Measurements from ENCODE around the gene ZNF627. TPM values are rescaled to one million over a fixed set of nuclear protein-coding genes. Genes with fewer than 3 reads are reported as not detected.
"Not testable (repeated sequence)": the region's sequence is repeated elsewhere in the genome, so short reads cannot be mapped to it uniquely, and the experiment has no call there.

Gene ZNF627
- total RNA-seq, 1 experiment from 2014 or later, result 13.4 TPM

DNA sequence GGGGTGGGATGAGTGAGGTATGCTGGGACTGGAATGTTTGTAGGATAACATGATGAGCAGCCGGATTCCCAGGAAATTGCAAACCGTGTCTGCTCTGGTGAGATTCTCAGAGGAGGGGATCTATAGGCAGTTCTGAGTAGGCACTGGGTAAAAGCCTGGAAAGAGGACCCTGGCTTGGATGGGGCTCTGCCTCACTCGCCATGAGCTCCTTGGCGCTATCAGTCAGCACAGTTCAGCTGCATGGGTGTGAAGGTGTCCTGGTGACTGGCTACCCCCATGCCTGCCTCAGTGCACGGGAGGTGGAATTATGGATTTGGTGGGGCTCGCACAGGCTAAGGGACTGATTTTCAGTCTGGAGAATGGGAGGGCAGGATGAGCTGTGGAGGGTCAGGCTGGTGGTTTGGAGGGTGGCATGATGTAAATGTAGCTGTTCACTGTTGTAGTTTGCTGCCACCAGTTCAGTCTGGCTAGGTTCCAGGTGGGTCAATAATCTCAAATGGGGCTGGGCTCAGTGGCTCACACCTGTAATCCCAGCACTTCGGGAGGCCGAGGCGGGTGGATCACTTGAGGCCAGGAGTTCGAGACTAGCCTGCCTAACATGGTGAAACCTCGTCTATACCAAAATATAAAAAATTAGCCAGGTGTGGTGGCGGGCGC is 9.2 kb upstream of the ZNF627 start:
- no peaks in the 10 kb centered on the region for H3K9me3 ChIP-seq (replicated peaks)
- no peak for DNase-seq
- H3K27ac ChIP-seq, result no peak overlapping the region
- no peaks in the 10 kb centered on the region for H3K4me1 ChIP-seq
- H3K27me3 ChIP-seq, result no peaks in the 10 kb centered on the region
- no peak overlapping the region for H3K4me3 ChIP-seq
- H3K36me3 ChIP-seq, result no peaks in the 10 kb centered on the region

DNA sequence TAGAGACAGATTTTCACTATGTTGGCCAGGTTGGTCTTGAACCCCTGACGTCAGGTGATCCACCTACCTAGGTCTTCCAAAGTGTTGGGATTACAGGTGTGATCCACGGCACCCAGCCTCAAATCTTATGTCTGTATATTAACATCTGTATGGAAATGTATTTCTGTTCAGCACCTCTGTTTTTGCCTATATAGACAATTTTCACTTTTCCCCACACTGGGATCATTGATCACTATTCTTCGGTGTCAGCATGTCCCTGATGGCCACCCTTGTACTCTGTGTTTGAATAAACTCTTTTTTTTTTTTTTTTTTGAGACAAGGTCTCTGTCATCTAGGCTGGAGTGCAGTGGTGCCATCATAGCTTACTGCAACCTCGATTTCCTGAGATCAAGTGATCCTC is 3.2 kb upstream of the ZNF627 start:
- DNase-seq, result no peak
- Histone ChIP-seq H3K4me1 (peaks cover 2% of the 10 kb centered on the region; the same call in 1 of the 2 replicates), H3K9me3 (replicated peaks) (no peaks in the 10 kb centered on the region), H3K4me3 (no peak overlapping the region), H3K27ac (no peak overlapping the region), H3K27me3 (no peaks in the 10 kb centered on the region), H3K36me3 (0 out of 2 replicates have a peak, but pooled peaks cover 3% of the 10 kb centered on the region)

DNA sequence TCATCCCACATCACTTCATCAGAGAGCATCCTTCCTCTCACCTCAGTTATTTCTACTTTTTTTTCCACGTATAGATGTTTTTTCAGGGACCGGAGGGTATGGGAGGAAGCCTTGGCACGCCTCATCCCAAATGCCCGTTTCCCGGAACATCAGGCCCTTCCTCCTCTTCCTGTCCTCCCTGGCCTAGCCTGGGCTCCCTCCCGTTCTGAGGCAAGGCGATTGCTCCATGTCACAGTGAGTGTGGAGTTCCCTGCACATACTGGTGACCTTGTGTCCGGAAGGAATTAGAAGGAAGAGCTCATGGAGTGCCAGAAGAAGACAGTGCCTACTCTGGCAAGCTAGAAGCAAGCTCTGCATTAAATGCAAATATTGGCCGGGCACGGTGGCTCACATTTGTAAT is 1.1 kb upstream of the ZNF627 start:
- DNase-seq, result no peak
- Histone ChIP-seq H3K9me3 (replicated peaks) (no peaks in the 10 kb centered on the region), H3K4me3 (no peak overlapping the region), H3K4me1 (peaks cover 2% of the 10 kb centered on the region; the same call in 1 of the 2 replicates), H3K27ac (no peak overlapping the region), H3K36me3 (0 out of 2 replicates have a peak, but pooled peaks cover 8% of the 10 kb centered on the region), H3K27me3 (no peaks in the 10 kb centered on the region)

DNA sequence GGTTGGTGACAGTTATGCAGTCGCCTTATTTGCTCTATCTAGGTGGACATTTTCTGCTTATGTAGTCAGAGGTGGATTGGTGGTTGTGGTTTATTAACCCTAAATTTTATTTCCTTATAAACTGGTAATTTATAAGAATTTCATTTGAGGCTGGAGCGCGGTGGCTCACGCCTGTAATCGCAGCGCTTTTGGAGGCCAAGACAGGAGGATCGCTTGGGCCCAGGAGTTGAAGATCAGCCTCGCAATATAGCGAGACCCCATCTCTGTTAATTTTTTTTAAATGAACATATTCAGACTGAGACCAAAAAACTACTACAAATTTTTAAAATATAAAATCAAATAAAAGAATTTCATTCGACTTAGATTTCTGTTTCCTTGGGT is 810 bp downstream of the ZNF627 start:
- H3K27me3 ChIP-seq, result no peaks in the 10 kb centered on the region
- peaks cover 2% of the 10 kb centered on the region; the same call in 1 of the 2 replicates for H3K4me1 ChIP-seq
- H3K27ac ChIP-seq, result peak overlapping the region; percentile 90; the same call in 1 of the 2 replicates
- peak overlapping the region; percentile 92 for H3K4me3 ChIP-seq
- no peak for DNase-seq
- H3K36me3 ChIP-seq, result 0 out of 2 replicates have a peak, but pooled peaks cover 8% of the 10 kb centered on the region
- H3K9me3 ChIP-seq (replicated peaks), result no peaks in the 10 kb centered on the region

DNA sequence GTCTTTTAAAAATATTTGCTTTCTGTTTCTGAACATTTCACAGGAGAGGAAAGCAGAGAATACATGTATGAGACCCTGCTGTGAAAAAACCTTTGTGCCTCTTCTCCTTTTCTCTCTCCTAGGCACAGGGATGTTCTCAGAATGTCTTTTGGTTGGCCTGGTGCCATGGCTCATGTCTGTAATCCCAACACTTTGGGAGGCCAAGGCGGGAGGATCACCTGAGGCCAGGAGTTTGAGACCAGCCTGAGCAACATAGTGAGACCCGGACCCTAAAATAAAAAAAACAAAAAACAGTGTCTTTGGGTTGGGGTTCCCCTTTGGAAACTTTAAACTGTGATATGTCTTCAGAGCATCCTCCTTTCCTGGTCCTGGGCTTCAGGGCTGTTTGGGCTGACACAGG is 1.5 kb downstream of the ZNF627 start:
- peaks cover 2% of the 10 kb centered on the region; the same call in 1 of the 2 replicates for H3K4me1 ChIP-seq
- 0 out of 2 replicates have a peak, but pooled peaks cover 11% of the 10 kb centered on the region for H3K36me3 ChIP-seq
- no peak overlapping the region for H3K27ac ChIP-seq
- no peak overlapping the region for H3K4me3 ChIP-seq
- no peaks in the 10 kb centered on the region for H3K9me3 ChIP-seq (replicated peaks)
- H3K27me3 ChIP-seq, result no peaks in the 10 kb centered on the region
- no peak for DNase-seq

DNA sequence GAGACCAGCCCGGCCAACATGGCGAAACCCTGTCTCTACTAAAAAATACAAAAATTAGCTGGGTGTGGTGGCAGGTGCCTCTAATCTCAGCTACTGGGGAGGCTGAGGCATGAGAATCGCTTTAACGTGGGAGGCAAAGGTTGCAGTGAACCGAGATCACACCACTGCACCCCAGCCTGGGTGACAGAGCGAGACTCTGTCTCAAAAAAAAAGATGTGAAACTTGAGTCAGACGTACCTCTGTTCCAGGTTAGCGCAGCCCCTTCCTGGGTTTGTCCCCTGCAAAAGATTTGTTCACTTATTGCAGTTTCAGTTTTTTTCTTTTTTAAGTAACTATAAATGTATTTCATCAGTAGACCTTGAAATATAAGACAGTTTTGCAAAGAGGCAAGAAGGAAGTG is 2.4 kb downstream of the ZNF627 start:
- peaks cover 18% of the 10 kb centered on the region for H3K36me3 ChIP-seq
- H3K27ac ChIP-seq; H3K9me3 ChIP-seq (replicated peaks); H3K4me1 ChIP-seq; H3K4me3 ChIP-seq; DNase-seq; H3K27me3 ChIP-seq: not testable (repeated sequence)

DNA sequence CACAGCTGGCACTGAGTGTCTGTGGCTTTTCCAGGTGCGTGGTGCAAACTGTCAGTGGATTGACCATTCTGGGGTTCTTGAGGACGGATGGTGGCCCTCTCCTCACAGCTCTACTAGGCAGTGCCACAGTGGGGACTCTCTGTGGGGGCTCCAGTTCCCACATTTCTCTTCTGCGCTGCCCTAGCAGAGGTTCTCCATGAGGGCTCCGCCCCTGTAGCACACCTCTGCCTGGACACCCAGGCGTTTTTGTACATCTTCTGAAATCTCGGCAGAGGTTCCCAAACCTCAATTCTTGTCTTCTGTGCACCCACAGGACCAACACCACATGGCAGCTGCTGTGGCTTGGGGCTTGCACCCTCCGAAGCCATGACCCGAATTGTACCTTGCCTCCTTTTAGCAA is 9.2 kb downstream of the ZNF627 start:
- H3K36me3 ChIP-seq, result peaks cover 22% of the 10 kb centered on the region
- no peaks in the 10 kb centered on the region for H3K4me1 ChIP-seq
- no peak overlapping the region for H3K27ac ChIP-seq
- no peaks in the 10 kb centered on the region for H3K9me3 ChIP-seq (replicated peaks)
- H3K27me3 ChIP-seq, result no peaks in the 10 kb centered on the region
- DNase-seq, result no peak
- no peak overlapping the region for H3K4me3 ChIP-seq

DNA sequence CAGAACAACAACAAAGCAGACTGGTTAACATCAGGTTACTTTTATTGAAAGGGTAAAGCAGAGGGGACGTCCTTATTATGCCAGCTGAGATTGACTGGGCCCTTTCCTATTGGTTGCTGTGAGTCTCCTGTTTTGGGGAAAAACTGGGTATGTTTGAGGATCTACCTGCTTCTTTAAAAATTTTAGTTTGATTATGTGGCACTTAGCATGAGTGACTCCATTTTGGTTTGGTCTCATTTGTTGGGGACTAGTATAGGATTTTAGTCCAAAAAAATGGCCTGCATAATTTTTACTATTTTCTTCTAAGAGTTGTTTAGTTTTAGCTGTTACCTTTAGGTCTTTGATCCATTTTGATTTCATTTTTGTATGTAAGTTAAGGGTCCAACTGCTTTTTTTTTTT is 14.4 kb downstream of the ZNF627 start:
- Histone ChIP-seq H3K4me3 (no peak overlapping the region), H3K36me3 (peaks cover 25% of the 10 kb centered on the region), H3K4me1 (no peaks in the 10 kb centered on the region), H3K9me3 (replicated peaks) (peaks cover 10% of the 10 kb centered on the region), H3K27me3 (no peaks in the 10 kb centered on the region), H3K27ac (no peak overlapping the region)
- DNase-seq, result no peak

DNA sequence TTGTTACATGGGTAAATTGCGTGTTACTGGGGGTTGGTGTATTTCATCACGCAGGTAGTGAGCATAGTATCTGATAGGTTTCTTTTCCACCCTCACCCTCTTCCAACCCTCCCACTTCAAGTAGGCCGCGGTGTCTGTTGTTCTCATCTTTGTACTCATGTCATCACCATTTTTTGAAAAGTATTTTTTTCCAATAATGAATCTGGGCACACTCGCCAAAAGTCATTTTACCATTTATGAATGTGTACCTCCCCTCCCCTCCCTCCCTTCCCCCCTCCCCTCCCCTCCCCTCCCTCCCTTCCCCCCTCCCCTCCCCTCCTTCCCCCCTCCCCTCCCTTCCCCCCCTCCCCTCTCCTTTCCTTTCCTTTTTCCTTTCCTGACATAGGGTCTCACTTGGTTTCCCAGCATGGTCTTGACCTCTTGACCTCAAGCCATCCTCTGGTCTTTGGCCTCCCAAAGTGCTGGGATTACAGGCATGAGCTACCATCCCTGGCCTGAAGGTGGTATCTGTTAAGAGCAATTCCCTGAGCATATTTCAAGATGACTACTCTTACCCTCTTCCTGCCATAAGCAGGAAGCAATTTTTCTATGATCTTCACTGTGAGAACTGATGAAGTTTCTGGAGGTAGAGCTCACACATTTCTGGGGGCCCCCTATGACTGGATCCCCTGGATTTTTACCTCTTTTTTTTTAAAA is 15.7 kb downstream of the ZNF627 start:
- Histone ChIP-seq H3K36me3 (peaks cover 36% of the 10 kb centered on the region), H3K4me3 (no peak overlapping the region)

DNA sequence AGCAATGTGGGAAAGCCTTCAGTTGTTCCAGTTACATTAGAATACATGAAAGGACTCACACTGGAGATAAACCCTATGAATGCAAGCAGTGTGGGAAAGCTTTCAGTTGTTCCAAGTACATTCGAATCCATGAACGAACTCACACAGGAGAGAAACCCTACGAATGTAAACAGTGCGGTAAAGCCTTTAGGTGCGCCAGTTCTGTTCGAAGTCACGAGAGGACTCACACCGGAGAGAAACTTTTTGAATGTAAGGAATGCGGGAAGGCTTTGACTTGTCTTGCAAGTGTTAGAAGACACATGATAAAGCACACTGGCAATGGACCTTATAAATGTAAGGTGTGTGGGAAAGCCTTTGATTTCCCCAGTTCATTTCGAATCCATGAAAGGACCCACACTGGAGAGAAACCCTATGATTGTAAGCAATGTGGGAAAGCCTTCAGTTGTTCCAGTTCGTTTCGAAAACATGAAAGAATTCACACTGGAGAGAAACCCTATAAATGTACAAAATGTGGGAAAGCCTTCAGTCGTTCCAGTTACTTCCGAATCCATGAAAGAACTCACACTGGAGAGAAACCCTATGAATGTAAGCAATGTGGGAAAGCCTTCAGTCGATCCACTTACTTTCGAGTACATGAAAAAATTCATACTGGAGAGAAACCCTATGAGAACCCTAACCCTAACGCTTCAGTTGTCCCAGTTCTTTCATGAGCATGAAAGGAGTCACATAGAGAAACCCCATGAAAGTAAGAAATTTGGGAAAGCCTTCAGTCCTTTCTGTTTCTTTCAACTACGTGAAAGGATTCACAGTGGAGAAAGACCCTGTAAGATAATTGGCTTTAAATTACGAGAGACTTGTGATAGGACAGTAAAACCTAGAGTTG is 20.1 kb downstream of the ZNF627 start:
- Histone ChIP-seq H3K27ac (no peak overlapping the region), H3K9me3 (replicated peaks) (peaks cover 27% of the 10 kb centered on the region), H3K4me1 (no peaks in the 10 kb centered on the region), H3K4me3 (no peak overlapping the region), H3K27me3 (no peaks in the 10 kb centered on the region), H3K36me3 (peaks cover 64% of the 10 kb centered on the region)
- no peak for DNase-seq

More for the DNA sequence above, 15.7 kb downstream of the ZNF627 start:
- H3K27ac ChIP-seq, result no peak overlapping the region
- no peaks in the 10 kb centered on the region for H3K4me1 ChIP-seq
- peaks cover 22% of the 10 kb centered on the region for H3K9me3 ChIP-seq (replicated peaks)
- H3K27me3 ChIP-seq, result no peaks in the 10 kb centered on the region
- no peak for DNase-seq

DNA sequence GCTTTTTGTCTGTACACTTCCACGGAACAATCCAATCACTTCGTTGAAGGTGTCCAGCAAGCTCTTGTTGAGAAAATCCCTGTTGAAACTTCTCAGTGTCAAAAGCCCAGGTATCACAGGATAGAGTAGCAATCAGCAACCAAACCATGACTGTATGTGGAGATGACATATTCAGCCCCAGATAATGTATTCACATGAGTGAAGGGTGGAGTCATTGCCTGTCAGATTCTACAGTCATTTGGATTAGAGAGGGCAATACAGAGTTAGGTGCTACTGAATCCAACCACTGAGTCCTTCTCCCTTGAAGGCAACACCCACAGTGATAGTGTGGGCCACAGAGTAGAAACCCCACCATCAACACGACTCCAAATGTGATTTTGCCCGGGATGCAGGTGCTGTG is 23.3 kb downstream of the ZNF627 start:
- peaks cover 51% of the 10 kb centered on the region for H3K36me3 ChIP-seq
- H3K27ac ChIP-seq, result no peak overlapping the region
- no peaks in the 10 kb centered on the region for H3K27me3 ChIP-seq
- no peaks in the 10 kb centered on the region for H3K4me1 ChIP-seq
- no peak for DNase-seq
- H3K9me3 ChIP-seq (replicated peaks), result peaks cover 20% of the 10 kb centered on the region
- no peak overlapping the region for H3K4me3 ChIP-seq

DNA sequence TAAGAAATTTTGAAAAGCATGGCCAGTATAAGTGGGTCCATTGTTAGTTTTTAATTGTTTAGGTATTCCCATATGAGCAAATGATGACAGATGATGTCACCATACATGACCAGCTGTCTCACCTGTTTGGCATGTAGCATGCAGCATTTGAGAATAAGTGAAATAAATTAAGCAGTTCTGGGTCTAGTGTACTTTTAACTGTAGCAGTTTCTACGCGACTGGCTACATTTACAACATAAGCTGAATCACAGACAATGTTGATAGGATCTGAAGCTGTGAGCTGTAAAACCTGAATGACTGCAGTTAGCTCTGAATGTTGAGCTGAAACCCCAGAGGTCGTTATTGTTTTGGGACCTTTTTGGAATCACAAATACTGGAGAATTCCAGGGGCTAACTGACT is 25.1 kb downstream of the ZNF627 start:
- not testable (repeated sequence) for H3K4me1 ChIP-seq, H3K27ac ChIP-seq, DNase-seq, H3K4me3 ChIP-seq, H3K27me3 ChIP-seq
- Histone ChIP-seq H3K9me3 (replicated peaks) (peaks cover 10% of the 10 kb centered on the region), H3K36me3 (peaks cover 34% of the 10 kb centered on the region)

DNA sequence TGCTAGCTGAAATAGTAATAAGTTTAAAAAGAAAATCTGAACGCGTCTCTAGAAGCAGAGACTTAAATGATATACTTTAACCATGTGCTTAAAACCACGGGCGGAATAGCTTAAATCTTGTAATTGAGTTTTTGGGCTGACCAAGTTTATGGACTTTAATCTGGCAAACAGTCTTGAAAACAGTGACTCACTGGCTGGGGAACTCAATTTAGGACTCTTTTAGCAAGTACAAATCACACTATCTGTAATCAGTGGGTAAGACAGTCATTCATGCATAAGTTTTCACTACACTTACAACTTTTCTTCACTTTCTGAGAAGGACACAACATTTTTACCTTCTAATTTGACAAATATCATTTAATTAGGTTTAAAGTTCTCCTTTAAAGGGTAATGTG is 26.8 kb downstream of the ZNF627 start:
- DNase-seq, result no peak
- no peak overlapping the region for H3K4me3 ChIP-seq
- H3K27me3 ChIP-seq, result no peaks in the 10 kb centered on the region
- no peak overlapping the region for H3K27ac ChIP-seq
- no peaks in the 10 kb centered on the region for H3K4me1 ChIP-seq
- H3K9me3 ChIP-seq (replicated peaks), result no peaks in the 10 kb centered on the region; the same call in 1 of the 2 replicates
- H3K36me3 ChIP-seq, result peaks cover 18% of the 10 kb centered on the region

DNA sequence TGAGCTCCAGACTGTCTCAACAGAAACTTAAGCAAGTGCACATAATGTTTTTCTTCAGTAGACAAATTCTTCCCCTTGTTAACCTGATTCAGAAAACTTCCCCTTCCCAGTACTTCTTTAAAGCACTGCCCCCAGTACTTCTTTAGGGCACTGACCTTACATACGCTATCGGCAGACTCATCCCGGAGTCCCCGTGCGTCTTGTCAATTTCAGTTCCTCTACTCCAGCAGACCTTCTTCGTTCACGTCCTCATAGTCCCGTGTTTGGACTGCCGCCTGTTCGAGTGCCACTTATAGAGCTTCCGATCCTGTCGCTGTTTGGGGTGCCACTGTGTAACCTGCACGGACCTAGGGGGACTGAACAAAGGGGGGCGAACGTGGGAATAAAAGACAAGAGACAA is 29.0 kb downstream of the ZNF627 start:
- no peaks in the 10 kb centered on the region for H3K27me3 ChIP-seq
- H3K4me1 ChIP-seq, result no peaks in the 10 kb centered on the region
- DNase-seq, result no peak
- no peaks in the 10 kb centered on the region for H3K36me3 ChIP-seq
- H3K27ac ChIP-seq, result no peak overlapping the region
- no peaks in the 10 kb centered on the region; the same call in 1 of the 2 replicates for H3K9me3 ChIP-seq (replicated peaks)
- no peak overlapping the region for H3K4me3 ChIP-seq

DNA sequence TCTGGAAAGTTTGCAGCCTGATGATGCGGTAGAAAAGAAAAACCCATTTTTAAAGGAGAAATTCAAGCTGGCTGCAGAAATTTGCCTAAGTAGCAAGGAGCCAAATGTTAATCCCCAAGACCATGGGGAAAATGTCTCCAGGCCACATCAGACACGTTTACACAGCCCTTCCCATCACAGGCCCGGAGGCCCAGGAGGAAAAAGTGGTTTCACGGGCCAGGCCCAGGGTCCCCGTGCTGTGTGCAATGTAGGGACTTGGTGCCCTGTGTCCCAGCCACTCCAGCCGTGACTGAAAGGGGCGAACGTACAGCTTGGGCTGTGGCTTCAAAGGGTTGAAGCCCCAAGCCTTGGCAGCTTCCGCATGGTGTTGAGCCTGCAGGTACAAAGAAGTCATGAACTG is 35.9 kb downstream of the ZNF627 start:
- Histone ChIP-seq H3K36me3 (no peaks in the 10 kb centered on the region), H3K4me3 (no peak overlapping the region), H3K27me3 (no peaks in the 10 kb centered on the region), H3K9me3 (replicated peaks) (peaks cover 3% of the 10 kb centered on the region; the same call in 1 of the 2 replicates), H3K27ac (no peak overlapping the region), H3K4me1 (no peaks in the 10 kb centered on the region)
- DNase-seq, result no peak
